HG03066 (cell line): ENCODE data around the gene OR4C13.
"Not testable (repeated sequence)": the region's sequence is repeated elsewhere in the genome, so short reads cannot be mapped to it uniquely, and the experiment has no call there.

Source experiments
- ATAC-seq: cut with Tn5 transposase; IDR thresholded peaks from one replicate; pipeline ENCODE4 v1.9.1; 2021; ENCODE audit warnings: low read depth; ENCODE audit not compliant: unreplicated experiment

The OR4C13 gene

DNA sequence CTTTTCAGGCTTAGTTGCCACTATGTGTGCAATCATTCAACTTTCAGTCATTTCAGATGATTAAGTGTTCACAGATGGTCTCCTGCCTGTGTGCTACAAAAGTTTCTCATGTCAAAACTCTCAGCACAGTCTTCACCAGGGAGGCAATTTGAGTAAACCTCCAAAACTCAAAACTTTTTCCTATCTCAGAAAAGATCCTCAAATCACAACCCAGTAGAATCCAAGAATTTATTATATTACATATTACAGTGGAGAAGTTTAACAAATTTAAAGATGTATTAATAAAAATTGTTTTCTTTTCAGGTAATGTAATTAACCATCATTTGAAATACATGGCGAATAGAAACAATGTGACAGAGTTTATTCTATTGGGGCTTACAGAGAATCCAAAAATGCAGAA is at the start of gene OR4C13:
Gene OR4C13 (plus strand): TSS at position 301 of the 400 bp plus-strand sequence. CDS start 32 bp downstream, at position 333.
- no peak for ATAC-seq

DNA sequence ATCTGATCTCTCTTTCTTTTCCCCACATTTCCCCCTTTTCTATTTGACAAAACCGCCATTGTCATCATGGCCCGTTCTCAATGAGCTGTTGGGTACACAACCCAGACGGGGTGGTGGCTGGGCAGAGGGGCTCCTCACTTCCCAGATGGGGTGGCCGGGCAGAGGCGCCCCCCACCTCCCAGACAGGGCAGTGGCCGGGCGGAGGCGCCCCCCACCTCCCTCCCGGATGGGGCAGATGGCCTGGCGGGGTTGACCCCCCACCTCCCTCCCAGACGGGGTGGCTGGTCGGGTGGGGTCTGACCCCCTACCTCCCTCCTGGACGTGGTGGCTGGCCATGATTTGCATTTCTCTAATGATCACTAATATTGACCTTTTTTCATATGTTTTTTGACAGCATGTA is 40.7 kb upstream of the OR4C13 start:
- ATAC-seq: not testable (repeated sequence)

DNA sequence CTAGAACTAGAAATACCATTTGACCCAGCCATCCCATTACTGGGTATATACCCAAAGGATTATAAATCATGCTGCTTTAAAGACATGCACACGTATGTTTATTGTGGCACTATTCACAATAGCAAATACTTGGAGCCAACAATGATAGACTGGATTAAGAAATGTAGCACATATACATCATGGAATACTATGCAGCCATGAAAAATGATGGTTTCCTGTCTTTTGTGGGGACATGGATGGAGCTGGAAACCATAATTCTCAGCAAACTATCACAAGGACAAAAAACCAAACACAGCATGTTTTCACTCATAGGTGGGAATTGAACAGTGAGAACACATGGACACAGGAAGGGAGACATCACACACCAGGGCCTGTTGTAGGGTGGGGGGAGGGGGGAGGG is 3.5 kb upstream of the OR4C13 start:
- not testable (repeated sequence) for ATAC-seq

DNA sequence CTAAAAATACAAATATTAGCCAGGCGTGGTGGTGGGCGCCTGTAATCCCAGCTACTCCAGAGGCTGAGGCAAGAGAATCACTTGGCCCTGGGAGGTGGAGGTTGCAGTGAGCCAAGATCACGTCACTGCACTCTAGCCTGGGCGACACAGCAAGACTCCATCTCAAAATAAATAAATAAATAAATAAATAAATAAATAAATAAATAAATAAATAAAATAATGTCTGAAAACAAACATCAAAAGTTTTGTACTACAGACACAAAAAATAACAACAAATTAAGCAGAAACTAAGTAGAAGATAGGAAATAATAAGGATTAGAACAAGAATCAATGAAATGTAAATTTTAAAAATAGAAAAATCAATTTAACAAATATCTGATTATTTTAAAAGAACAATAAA is 21.2 kb downstream of the OR4C13 start:
- not testable (repeated sequence) for ATAC-seq

DNA sequence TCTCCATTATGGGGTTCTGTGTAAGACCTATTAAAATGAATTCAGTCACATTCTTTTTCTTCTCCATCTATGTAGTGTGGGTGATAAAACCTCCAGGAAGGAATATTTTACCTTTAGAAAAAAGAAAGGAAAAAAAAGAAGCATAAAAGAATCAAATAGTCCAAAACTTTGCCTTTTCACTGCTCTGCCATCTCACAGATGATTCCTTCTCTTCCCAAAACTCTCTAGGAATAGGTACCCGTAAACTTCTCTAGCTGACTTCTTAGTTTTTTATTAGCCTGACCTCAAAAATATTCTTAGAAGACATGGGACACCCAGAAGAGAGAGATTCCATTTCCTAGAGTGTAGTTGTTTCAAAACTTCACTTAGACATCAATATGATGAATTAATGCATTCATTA is 30.2 kb downstream of the OR4C13 start, which contains the start of gene OR4C12:
Gene OR4C12 (minus strand): TSS at position 101 of the 400 bp plus-strand sequence. CDS start 34 bp downstream, at position 67.
- not testable (repeated sequence) for ATAC-seq

DNA sequence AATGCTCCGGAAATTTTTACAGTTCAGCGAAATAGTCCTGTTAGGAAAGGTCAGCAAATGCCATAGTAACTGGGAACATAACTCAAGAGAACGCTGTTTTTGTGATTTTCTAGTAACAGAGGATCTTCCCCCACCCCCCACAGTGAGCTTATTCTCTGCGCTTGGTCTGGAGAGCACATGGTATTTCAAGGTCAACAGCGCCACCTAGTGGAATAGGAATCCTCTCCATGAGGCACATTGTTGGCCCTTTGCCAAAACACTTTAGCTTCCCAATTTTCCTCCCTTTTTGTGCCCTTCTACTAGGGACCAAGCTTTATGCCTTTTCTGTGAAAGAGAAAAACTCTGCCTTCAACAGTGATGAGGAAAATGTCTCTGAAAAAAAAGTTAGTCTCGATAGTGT is 43.4 kb downstream of the OR4C13 start:
- no peak for ATAC-seq
